G401.6 (cell line): Measurements from ENCODE around the gene TENT5C.

Experiments
- FAIRE-seq: peaks from 2 replicates; lab custom pipeline; 2012; peaks lifted over from hg19 to GRCh38; lab: Jason Lieb, UNC

Gene TENT5C

DNA sequence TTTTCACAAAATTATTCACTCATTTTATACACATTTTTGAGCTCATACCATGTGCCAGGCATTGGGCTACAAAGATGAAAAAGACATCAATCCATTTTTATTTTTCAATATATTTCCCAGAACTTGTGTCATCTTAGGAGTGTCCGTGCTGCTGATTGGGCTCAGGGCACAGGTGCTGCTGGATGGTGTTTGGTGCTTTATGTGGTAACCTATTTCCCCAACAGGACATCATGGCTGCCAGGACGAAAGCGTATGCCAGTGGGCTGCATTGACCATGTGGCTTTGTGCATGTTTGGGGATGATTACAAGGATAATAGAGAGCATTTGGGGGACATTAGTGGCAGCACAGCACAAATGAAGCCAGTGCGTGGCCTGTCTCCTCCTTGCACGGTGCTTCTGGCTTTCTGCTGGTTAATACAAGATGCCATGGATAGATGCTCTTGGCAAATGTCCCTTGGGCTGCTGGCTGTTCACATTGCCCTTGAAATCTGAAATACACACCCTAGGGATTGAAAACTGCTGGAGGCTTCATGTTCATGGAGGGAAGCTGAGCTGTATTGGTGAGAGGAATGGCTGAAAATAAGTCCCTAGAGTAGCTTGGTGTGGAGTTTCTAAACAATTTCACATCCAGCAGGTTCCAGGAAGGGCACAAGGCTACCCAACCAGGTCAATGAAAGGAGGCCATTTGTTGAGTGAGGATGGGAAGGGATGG lies 52.3 kb downstream of the TENT5C start:
- FAIRE-seq, result no peak

DNA sequence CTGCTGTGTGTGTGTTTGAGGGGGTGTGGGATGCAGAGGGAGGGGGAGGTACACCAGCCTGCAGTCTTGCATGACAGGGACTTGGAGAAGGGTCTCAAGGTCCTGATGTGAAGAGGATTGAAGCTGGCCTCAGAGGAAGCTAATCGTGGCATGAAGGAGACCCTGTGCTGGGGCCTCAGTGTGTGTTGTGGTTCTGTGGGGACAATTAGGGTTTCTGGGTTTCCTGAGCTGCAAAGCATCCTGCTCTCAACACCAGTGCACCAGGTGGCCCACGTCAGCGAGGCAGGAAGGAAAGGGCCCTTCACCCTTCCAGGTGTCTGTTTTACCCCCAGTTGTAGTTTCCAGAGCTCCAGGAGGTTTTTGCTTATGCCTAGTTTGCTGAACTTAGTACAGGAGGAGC lies 52.8 kb downstream of the TENT5C start:
- no peak for FAIRE-seq

DNA sequence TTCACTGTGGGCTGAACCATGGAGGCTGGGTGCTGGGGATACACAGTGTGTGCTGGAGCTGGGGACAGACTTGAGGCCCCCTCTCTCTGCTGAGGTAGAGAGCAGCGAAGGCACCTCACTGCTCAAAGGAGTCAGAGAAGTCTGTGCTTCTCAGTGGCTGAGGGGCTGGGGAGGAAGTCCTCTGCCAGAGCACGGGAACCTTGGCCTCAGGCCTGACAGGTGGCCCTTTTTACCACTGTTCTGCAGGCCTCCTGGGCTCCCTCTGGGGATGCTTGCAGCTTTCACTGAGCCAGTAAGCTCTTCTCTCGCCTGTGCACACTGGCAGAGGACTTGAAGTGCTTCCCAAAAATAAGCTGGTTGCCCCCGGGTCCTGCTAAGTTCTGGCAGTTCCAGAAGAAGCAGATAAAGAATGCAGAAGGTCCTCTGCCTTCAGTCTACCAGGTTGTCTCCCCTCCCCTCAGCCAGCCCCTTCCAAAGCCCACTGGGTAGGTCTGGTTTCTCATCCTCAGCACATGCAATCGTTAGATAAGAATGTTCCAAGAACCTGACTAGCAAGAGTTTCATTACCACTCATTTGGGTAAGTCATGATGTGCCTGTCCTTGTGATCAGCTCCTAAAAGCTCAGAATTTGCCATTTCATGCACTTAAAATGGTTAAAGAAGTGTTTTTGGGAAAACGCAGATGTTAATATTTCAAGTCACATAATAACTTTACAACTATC lies 53.9 kb downstream of the TENT5C start:
- FAIRE-seq, result no peak

DNA sequence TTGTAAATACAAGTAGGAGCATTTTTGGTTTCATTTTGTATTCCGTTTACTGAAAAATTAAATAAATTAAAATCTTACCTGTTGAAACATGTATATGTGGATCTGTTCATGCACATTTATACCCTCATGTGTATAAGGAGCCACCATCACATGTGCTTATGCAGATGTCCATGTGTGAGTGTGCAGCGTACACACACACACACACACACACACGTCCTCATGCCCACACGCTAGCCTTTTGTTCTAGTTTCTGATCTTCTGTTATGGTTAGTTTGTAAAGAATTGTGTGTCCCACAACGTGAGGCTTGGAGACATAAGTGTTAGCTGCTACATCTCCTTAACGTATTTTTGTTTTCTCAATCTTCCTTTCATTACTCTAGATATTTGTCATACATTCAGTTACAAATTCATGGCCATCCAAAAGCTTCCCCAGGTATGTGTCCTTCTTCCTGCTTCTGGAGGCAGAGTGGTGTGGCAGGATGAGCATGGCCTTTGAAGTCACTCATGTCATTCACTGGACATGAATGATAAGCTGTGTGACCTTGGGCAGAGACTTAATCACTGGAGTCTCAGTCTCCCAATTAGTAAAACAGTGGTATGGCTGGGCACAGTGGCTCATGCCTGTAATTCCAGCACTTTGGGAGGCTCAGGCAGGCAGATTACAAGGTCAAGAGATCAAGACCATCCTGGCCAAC lies 54.6 kb downstream of the TENT5C start:
- FAIRE-seq, result no peak

DNA sequence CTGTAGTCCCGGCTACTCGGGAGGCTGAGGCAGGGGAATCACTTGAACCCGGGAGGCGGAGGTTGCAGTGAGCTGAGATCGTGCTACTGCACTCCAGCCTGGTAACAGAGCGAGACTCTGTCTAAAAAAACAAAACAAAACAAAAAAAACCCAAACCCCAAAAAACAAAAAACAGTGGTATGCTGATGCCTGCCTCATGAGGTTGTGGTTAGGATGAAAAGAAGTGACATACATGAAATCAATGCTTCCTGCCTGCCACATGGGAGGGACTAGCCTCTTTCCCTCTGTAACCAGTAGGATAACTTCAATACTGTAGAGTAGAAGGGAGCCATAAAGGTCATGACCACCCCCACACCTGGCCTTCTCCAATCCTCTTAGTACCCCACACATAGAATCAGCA lies 55.2 kb downstream of the TENT5C start:
- FAIRE-seq, result no peak

DNA sequence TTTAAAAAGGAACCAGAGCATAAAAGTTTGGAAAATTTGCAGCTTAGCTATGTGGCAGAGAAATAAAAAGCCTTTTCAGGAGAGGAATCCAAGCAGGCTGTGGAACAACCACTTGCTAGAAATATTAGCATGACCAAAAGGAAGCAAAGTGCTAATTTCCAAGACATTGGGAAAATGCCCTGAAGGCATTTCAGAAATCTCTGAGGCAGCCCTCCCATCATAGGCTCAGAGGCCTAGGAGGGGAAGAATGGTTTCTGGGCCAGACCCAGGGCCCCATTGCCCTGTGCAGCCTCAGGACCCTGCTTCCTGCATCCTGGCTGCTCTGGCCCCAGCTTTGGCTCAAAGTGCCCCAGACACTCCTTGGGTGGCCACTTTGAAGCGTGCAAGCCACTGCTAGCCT lies 56.8 kb downstream of the TENT5C start:
- no peak for FAIRE-seq

DNA sequence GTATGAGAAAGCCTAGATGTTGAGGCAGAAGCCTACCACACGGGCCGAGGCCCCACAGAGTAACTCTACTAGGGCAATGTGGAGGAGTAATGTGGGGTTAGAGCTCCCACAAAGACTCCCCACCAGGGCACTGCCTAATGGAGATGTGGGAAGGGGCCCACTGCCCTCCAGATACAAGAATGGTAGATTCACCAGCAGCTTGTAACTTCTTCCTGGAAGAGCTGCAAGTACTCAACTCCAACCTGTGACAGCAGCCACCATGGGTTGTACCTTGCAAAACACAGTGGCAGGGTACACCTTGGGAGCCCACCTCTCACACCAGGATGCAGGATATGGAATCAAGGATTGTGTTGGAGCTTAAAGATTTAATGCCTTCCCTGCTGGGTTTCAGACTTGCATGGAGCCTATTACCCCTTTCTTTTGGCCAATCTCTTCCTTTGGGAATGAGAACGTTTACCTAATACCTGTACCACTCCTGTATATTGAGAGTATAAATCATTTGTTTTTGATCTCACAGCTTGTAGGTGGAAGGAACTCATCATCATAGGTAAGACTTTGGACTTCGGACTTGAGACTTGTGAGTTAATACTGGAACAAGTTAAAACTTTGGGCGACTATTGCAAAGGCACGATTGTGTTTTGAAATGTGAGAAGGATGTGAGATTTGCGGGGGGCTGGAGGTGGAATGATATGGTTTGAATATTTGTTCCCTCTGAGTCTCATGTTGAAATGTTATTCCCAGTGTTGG lies 57.5 kb downstream of the TENT5C start:
- no peak for FAIRE-seq

DNA sequence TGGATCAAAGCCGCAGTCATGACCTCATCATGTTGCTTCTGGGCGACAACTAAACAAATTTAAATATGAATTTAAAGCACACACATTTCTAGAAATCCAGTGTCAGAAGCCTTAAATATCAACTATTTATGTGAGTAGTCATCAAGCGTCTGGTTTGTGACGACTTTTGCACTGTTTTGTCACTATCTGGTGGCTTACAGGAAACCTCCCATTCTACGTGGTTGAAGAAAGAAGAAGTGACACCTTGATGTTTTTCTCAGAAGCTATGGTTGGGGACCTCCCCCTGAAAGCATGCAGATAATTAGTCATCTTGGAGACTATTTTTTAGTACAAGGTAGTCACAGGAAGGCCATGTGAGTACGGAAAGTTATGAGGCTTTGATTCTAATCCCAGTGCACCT lies 58.5 kb downstream of the TENT5C start:
- no peak for FAIRE-seq

DNA sequence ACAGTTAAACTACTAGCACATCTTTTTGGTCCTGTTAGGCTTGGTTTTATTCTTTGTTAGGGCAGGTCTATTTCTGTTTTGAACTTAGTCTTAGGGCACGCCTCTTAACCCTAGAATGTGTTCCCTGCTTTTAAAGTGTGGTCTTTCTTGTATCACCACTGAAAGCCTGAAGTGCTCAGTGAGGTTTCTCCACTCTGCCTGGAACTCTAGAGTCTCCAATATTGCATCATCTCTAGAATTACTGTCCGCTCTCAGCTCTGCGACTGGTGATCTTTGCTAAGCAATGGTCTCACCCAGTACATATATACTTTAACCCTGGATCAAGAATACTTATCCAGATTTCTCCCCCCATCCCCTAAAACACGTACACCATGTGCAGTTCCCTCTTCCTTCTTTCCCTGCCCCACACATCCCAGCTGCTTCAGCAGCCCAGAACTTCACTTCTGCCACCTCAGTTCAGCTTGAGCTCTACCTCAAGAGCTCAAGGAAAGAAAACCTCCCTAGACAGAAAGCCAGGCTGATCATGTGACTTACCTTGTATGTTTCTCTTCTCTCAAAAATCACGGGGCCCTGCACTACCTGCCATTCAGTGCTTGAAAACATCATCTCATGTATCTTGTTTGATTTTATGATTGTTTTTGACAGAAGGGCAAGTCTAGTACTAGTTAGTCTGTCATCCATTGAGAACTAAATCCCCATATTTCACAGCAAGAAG lies 59.9 kb downstream of the TENT5C start:
- no peak for FAIRE-seq

DNA sequence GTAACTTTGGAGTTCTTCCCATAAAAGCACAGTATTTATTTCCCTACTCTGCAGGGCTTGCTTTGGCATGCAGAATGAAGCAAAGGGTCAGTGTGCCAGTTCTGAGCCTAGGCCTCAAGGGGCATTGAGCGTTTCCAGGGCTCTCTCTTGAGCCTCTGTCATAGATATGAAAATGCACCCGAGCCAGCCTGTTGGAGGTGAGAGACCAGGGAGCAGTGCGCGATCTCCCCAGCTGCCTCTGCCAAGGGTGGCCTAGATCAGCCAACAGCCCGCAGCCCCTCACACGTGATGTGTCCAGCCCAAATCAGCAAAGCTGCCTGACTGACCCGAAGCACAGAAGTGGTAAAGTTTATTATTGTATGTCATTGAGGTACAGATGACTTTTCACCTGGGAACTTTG lies 63.7 kb downstream of the TENT5C start:
- FAIRE-seq, result no peak

DNA sequence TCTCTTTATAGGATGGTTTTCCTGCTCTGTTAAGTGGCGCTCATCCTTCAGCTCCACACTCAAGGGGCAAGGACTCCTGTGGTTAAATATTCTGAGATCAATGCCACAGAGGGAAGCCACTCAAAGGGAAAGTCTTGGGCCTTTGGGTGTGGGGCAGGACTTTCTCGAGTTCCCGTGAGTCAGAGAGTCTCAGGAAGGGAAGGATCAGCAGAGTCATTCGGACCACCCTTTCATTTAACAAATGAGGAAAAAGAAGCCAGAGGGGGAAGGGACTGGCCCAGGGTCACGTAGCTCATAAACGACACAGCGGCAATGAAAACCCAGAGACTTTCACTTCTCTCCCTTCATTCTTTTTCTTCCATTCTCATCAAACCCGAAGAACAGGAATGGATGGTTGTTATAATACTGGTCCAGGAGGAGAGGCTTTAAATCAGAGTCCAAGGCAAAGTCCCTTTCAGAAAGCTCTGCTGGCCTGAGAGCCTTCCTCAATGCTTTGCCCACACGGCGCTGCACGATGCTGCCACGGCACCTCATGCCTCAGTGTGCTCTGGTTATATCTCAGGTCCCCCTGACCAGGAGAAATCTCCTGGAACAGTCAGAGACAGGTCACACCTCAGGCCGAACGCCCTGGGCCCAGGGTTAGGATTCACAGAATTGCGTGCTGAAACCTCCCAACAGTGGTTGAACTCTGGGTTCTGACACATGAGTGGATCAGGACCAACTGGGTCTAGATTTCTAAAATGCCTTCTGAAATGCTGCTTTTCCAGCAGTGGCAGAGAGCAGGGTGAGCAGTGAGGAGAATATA lies 65.3 kb downstream of the TENT5C start:
- no peak for FAIRE-seq

DNA sequence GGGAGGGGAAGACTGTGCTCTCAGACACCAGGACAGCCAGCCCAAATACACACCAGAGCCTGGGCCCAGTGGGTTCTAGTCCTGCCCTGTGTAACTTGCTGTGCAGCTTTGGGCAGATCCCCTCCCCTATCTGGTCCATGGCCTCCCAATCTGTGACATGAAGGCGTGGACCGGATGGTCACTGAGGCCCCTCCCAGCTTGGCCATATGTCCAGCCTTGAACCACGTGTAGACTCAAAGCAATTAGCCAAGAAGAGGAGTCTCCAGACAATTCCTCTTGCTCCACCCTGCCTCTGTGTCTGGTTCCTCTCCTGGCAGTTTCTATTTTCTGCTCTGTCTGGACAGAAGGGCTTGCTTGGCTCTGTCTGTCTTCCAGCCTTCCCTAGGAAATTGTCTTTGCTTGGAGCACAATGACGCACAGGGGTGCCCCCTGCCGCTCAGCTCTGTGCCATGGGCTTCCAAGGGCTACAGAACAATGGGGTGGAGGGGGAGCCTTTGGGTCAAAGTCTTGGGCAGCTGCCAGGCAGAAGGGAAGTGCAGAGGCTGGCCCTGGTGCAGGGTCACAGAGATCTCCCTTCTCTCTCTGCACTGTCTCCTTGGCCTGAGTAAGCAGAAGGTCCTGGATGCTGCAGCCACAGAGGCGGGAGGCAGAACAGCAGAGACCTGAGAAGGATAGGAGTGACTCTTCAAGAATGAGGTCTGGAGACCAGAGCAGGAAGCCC lies 66.1 kb downstream of the TENT5C start:
- FAIRE-seq, result no peak

DNA sequence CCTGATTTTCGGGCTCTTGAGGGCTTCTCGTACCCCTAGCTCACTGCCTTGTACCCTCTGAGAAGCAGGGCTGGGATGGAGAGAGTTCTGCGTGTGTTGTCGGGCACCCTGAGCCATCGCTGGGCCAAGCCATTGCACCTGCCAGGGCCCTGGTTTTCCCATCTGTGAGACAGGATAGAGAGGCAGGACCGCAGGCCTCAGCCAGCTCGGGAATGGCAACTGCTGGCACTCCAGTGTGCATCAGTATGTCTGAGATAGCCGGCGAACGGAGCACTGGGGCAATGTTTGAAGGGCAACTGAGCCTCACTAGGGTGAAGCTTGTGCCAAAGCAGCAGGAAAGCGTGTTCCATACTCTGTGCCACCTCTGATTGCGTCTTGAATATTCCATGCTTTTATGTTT lies 66.9 kb downstream of the TENT5C start:
- no peak for FAIRE-seq

DNA sequence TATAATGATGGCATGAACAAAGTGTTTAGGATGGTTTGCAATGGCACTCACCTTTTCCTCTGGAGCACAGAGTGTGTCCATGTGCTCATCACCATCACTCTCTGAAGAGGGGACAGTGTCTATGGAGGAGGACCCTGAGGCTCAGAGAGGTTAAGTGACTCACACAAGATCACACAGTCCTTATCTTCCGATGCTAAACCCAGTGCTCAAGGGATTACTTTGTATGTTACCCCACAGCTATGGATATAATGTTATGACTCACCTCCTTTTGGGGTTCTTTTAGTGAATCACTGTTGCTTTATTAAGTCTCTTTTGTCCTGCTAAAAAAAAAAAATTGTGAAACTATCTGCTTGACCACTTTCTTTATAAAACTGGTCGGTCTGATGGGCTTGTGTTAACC lies 67.6 kb downstream of the TENT5C start:
- FAIRE-seq, result no peak

DNA sequence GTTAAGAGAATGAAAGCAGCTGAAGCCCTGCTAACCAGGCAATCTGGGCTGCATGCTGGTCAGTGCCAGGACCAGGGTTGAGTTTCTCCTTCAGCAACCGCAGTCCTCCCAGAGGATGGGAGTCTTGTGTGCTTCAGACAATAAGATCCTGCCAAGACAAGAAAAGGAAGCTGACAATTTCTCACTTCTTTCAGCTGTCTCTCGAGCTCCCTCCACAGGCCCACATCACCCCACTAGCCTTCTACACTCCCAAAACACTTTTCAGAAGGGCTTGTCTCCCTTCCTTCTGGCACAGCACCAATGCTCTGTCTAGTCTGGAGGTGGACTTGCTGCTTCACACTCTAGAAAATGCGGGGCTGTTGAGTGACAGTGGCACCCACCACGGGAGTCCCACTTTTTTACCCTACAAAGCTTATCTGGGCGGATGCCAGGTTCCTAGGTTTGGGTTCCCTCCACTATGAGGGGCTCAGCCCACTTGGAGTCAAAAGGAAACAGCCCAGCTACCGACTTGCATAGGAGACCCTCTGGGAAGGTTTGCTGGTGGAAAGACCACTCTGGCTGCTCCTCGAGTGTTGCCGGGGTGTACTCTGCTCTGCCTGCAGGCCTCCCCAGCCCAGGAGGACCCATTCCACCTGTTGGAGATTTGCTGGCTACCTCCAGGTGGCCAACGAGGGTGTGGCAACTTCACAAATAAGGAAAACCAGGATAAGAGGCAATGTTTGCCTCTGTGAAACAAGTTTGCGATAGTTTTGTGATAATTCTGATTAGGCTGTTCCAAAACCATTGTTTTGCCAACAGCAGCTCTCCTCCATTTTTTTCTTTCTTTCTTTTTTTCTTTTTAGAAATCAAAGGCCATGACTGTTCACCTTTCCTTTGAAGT lies 68.9 kb downstream of the TENT5C start:
- no peak for FAIRE-seq

DNA sequence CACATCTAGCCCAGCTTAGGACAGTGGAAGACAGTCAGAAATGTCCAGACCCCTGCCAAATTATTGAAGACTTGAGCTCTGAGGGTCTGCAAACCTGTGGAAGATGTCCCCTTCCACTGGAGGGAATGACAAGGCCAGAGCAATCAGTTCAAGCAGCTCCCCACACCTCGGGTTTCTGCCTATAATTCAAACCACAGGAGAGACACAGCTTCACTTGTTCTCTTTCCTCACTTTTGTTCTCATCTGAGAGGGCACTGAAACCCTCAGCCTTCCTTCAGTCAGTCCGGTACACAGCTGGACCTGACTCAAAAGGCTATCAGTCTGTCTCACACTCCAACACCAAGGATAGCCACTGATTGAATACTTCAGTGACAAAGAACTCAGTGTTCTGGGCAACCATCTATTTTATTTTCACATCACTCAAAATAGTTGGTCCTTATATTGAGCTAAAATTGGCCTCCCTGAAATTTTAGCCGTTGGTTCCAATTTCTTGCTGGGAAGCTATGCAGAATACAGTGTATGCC lies 70.1 kb downstream of the TENT5C start:
- no peak for FAIRE-seq

DNA sequence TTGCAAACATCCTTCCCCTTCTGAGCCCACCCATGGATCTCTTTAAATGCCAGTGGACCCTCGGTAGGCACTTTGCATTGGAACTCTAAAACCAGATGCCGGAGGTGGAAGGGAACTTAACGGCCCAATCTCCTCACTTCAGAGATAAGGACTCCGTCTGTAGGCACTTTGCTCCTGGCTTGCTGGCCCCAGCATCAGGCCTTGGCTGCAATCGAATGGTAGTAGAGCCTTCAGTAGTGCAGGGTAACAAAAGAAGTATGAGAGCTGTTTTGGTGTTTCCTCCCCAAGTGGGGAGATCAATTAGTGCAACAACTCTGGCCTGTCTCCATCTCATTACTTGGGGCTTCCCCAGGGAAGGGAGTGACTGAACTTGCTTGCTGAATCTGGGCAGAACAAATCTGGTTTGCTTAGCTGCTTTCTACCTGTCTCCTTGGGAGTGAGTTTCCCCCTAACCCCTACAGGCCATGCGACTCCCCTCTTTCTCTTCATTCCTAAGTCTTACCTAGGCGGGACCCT lies 70.8 kb downstream of the TENT5C start:
- no peak for FAIRE-seq
